ENCODE measurements around the gene ZMYM5.
"Not testable (repeated sequence)": the region's sequence is repeated elsewhere in the genome, so short reads cannot be mapped to it uniquely, and the experiment has no call there.

The ZMYM5 gene

DNA sequence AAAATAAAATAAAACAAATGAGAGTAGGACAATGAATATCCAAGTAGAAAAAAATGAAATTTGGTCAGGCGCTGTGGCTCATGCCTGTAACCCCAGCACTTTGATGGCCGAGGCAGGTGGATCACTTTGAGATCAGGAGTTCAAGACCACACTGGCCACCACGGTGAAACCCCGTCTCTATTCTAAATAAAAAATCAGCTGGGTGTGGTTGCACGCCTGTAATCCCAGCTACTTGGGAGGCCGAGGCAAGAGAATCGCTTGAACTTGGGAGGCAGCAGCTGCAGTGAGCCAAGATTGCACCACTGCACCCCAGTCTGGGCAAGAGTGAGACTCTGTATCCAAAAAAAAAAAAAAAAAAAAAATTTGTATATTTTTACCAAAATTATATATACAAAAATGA, 18.2 kb upstream of the ZMYM5 start:
- DNase-seq (ENCODE audit: low spot score), result no peak
- Histone ChIP-seq H3K27ac (no peak overlapping the region), H3K4me3 (no peak overlapping the region)
- TF ChIP-seq, protein P1, sequence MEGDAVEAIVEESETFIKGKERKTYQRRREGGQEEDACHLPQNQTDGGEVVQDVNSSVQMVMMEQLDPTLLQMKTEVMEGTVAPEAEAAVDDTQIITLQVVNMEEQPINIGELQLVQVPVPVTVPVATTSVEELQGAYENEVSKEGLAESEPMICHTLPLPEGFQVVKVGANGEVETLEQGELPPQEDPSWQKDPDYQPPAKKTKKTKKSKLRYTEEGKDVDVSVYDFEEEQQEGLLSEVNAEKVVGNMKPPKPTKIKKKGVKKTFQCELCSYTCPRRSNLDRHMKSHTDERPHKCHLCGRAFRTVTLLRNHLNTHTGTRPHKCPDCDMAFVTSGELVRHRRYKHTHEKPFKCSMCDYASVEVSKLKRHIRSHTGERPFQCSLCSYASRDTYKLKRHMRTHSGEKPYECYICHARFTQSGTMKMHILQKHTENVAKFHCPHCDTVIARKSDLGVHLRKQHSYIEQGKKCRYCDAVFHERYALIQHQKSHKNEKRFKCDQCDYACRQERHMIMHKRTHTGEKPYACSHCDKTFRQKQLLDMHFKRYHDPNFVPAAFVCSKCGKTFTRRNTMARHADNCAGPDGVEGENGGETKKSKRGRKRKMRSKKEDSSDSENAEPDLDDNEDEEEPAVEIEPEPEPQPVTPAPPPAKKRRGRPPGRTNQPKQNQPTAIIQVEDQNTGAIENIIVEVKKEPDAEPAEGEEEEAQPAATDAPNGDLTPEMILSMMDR (IDR thresholded peaks at IDR 0.05), result no peak

DNA sequence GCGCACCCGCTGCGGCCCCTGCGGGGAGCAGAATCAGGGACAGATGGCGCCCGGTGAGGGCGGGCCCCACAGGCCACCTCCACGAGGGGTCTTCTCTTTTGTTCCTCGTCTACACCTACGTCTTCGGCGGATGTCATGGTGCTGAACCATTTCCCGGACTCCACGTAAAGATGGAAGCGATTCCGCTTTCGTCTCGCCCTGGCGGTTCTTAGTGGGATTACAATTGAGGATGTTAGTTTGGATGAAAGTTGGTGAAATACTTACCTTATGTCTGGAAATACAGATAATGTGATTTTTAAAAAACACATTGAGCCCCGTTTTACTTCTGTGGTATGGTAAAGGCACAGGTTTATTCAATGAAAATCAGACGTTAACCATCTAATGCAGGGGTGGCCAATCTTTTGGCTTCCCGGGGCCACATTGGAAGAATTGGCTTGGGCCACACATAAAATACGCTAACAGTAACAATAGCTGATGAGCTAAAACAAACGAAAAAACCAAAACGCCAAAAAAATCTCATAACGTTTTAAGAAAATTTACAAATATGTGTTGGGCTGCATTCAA, 1.4 kb upstream of the ZMYM5 start:
- DNase-seq (ENCODE audit: low spot score), result peak; percentile 79
- TF ChIP-seq, protein P1 (IDR thresholded peaks at IDR 0.05), result peak; percentile 69
- H3K4me3 ChIP-seq, result peak overlapping the region; percentile 80
- peak overlapping the region; percentile 97 to 99 for H3K27ac ChIP-seq

DNA sequence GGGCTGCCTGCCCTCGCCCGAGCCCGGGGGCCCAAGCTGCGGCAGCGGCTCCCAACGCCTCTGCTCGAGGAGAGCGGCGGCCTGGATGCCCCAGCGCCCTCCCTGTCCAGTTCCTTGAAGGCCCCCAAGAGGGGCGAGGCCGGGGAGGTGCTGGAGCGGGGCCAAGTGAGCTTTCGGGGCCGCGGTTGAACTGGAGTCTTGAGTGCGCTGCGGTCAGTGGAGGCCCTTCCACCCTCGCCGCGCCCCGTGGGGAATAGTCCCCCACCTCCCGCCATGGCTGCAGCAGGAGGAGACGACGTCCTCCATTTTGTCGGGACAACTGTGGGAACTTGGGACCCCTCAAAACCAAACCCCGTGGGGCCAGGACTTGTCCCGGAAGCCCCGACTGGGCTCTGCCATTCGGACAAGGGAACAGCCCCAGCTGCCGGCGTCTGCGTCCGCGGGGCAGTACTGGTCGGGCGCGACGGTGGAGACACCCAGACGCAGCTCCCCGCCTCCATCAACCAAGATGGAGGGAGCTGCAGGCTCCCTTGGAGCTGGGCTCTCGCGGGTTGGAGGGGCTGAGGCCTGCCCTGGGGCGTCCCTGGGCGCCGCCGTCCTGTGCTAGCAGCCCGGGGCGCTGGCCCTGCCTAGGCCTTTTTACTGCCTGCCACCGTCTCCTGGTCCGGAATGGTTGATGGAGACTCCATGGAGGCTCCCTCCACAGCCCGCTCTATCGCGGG, 736 bp upstream of the ZMYM5 start:
- TF ChIP-seq, protein P1 (IDR thresholded peaks at IDR 0.05), result no peak
- Histone ChIP-seq H3K4me3 (peak overlapping the region; percentile 80), H3K27ac (peak overlapping the region; percentile 97 to 99)
- peak; percentile 90 for DNase-seq (ENCODE audit: low spot score)

DNA sequence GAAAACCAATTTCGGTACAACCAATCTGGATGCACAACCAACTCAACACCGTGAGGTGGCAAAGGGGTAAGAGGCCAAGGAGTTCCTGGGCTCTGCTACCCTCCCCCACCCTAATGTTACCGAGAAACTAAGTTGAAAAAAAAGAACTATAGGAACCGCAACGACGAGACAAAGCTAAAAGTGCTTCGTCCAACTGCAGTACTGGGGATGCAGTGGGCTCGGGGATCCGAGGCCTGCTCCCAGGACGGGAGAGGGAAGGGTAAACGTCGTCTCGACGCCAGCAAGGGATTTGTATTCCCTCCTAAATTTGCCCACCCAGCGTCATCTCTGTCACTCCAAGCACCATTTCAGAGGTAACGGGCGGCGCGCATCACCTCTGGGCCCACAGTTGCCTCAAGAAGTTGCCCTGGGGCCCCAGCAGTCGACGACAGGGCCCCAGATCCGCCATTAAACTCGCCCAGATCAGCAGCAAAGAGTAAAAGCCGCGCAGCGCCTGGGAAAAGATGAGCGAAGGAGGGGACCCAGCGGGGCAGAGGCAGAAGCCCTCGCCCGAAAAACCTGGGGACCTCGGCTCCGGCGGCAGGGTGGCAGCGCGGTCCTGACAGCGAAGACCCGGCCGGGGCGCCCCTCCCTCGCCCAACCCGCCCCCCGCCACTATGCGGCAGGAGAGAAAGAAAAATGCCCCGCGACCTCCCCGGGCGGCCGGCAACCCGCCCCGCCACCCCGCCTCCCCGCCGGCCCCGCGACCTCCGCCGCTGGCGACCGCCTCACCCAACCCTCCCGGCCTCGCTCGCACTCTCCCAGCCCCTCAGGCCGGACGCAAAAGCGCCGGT, 752 bp downstream of the ZMYM5 start:
- Histone ChIP-seq H3K27ac (peak overlapping the region; percentile 97 to 99), H3K4me3 (peak overlapping the region; percentile 80)
- DNase-seq (ENCODE audit: low spot score), result peak; percentile 74
- TF ChIP-seq, protein P1 (IDR thresholded peaks at IDR 0.05), result no peak

DNA sequence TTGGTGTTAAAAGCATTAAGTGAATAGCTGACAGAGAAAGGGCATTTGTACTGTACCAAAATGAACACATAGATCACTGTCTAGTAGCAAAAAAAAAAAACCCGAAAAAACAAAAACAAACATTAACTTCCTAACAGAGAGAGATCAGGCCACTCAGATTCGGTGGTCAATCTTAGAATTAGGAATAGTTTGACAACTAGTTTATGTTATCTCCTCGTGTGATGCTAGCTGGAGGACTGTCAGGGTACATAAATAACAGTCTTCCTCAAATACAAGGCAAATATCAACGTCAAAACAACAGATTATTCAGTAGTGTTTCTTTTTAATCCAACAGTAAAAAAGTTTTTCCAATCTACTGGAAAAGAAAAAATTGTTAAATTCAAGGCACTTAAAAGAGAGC, 1.7 kb downstream of the ZMYM5 start:
- DNase-seq (ENCODE audit: low spot score), result no peak
- H3K4me3 ChIP-seq, result peak overlapping the region; percentile 80
- TF ChIP-seq, protein P1 (IDR thresholded peaks at IDR 0.05), result no peak
- H3K27ac ChIP-seq, result peak overlapping the region; percentile 97 to 99

DNA sequence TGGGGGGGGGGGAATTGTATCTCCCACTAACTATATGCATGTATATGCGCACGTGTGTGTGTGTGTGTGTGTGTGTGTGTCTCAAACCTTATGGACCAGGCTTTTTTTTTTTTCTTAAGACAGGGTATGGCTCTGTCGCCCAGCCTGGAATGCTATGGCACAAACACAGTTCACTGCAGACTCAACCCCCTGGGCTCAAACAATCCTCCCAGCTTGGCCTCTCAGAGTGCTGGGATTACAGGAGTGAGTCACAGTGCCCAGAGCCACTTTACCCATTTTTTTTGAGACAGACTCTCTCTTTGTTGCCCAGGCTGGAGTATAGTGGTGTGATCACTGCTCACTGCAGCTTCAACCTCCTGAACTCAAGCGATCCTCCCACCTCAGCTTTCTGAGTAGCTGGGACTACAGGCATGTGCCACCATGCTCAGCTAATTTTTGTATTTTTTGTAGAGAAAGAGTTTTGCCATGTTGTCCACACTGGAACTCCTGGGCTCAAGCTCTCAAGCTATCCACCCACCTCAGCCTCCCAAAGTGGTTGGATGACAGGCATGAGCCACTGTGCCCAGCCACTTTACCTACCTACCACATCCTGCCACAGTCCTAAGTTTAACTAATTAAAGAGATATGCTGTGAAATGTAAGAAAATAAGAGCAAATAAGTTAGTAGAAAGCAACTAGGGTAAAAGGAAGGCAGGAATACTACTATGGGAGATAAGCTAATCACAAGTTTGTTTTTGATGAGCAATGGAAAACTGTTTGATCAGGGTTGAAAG, 2.4 kb downstream of the ZMYM5 start:
- DNase-seq (ENCODE audit: low spot score), result no peak
- TF ChIP-seq, protein P1 (IDR thresholded peaks at IDR 0.05), result no peak
- peak overlapping the region; percentile 62 to 99 for H3K27ac ChIP-seq
- H3K4me3 ChIP-seq, result peak overlapping the region; percentile 80

- DNase-seq (ENCODE audit: low spot score); H3K4me3 ChIP-seq; H3K27ac ChIP-seq: not testable (repeated sequence)
These were observed 5.8 kb downstream of the ZMYM5 start for GRCh38 chr13:19857637-19858036.

Measured in coronary artery (tissue), 2 donors.